Stimulated activated CD4-positive, alpha-beta T cell treated with anti-CD3 and anti-CD28 coated beads, Interleukin-12 subunit alpha, Interleukin-12 subunit beta, amount 100 ng/mL, for 4 hours (primary cell): ENCODE measurements around the gene SRSF10.
"Not testable (repeated sequence)": the region's sequence is repeated elsewhere in the genome, so short reads cannot be mapped to it uniquely, and the experiment has no call there.

Experiments
- DNase-seq: peaks from one replicate; pipeline ENCODE4 v3.0.0-alpha.2; 2020

Gene SRSF10

GRCh38 chr1:23958040-23958809 lies 21.9 kb downstream of the SRSF10 start:
- not testable (repeated sequence) for DNase-seq

DNA sequence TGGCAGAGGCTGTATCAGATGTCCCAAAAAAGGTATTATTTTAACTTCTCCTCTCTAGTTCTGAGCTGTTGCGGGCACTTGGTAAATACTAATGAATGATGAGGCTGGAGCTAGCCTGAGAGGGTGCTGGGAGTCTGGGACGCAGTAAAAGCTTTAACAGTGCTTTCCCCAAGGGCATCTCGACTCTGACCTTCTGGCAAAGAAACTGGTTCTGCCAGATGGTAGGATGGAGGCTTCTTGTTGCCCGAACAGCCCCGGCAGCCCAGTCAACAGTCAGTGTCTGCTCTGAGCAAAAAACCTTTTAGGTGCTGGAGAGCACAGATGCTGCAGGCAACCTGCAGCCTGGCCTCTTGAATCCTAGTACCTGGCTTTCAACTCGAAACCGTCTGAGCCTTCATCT lies 23.0 kb downstream of the SRSF10 start:
- DNase-seq = no peak

DNA sequence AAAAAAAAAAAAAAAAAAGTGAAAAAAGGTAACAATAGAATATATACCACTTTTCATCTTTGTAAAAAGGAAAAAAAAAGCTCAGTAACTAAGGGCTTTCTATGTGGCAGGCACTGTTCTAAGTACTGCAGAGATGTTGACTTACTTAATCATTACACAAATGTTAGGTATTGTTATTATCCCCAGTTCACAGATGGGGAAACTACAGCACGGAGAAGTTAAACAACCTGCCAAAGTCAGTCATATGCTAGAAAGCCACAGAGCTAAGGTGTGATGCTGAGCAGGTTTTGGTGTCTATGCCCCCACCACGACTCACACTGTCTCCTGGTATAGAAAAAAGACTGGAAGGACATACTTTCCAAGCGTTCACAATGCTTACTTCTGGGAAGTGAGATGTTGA lies 27.1 kb downstream of the SRSF10 start:
- no peak for DNase-seq

GRCh38 chr1:23947366-23947765 lies 32.8 kb downstream of the SRSF10 start:
- DNase-seq = no peak

GRCh38 chr1:23936481-23937176 lies 43.5 kb downstream of the SRSF10 start:
- no peak for DNase-seq

GRCh38 chr1:23931491-23931880 lies 48.6 kb downstream of the SRSF10 start:
- no peak for DNase-seq

GRCh38 chr1:23930861-23931490 lies 49.2 kb downstream of the SRSF10 start:
- DNase-seq = no peak

DNA sequence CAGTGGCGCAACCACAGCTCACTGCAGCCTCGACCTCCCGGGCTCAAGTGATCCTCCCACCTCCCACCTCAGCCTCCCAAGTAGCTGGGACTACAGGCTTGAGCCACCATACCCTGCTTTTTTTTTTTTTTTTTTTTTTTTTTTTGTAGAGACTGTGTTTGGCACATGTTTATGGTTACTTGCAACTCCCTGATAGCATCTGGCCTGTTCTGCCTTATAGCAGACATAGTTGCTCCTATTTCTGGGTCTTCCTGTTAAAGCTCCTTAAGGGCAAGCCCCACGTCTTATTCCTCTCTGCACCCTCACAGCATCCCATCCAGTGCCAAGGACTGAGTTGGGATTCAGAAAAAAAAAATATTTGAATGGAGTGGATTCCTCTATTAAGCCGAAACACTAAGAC lies 49.9 kb downstream of the SRSF10 start:
- DNase-seq = no peak

- no peak for DNase-seq
Measured at GRCh38 chr1:23928789-23929188, 51.3 kb downstream of the SRSF10 start.

DNA sequence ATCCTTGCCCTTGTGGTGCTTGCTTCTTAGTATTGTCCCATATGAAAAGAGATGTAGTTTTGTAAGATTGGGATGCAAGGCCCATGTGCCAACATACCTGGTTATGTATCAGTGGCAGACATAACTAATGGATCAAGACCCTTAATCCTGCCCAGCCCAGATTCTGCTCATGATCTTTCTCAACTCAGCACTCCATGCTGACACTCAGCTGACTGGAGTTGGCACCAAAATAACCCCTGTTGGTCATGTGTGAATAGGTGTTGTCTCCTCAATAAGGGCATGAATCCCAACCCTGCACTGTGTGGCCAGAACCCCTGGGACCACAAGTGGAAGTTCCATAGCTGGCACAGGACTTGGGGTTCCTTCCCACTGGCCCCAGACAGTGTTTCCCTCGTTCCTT lies 53.0 kb downstream of the SRSF10 start:
- DNase-seq = no peak

DNA sequence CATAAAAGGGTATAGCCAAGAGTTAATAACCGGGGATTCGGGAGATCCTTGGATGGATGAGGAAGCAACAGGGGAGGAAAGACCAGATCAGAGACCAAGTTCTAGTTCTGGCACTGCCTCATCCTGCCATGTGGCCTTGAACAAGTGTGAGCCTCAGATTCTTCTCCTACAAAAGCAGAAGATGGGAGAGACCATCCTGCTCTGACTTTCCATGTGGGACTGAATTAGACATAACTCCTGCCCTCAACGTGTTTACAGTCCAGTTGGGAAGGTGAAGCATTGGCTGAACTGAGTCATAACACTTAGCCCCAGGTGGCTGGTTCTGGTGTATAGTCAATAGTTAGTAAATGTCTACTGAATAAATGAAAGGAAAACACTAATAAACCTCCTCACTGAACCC lies 54.8 kb downstream of the SRSF10 start:
- DNase-seq = no peak

- DNase-seq = no peak
Measured at GRCh38 chr1:23924601-23925000, 55.5 kb downstream of the SRSF10 start.

GRCh38 chr1:23923592-23924499 lies 56.3 kb downstream of the SRSF10 start:
- DNase-seq = no peak

DNA sequence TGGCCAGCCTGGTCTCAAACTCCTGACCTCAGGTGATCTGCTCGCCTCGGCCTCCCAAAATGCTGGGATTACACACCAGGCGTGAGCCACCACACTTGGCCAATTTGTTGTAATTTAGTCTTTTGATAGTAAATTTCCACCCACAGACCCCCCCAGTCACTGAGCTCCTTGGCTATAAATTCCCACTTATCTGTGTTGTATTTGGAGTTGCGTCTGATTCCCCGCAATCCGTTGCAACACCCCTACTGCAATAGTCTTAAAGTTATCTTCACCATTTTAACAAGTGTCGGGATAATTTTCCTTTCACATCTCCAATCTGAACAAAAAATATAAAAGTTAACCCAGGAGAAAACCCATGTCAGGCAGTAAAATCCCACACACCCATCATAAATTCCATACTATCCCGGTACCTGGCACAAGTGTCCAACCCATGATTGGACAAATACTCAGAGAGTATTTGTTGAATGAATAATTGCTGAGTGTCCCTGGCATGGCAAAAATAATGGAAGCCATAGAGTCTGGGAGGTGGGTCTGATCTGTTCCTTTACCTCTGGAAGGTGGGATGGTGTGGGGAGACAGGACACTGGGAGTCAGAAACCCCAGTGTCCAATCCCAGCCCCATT lies 57.7 kb downstream of the SRSF10 start:
- no peak for DNase-seq

DNA sequence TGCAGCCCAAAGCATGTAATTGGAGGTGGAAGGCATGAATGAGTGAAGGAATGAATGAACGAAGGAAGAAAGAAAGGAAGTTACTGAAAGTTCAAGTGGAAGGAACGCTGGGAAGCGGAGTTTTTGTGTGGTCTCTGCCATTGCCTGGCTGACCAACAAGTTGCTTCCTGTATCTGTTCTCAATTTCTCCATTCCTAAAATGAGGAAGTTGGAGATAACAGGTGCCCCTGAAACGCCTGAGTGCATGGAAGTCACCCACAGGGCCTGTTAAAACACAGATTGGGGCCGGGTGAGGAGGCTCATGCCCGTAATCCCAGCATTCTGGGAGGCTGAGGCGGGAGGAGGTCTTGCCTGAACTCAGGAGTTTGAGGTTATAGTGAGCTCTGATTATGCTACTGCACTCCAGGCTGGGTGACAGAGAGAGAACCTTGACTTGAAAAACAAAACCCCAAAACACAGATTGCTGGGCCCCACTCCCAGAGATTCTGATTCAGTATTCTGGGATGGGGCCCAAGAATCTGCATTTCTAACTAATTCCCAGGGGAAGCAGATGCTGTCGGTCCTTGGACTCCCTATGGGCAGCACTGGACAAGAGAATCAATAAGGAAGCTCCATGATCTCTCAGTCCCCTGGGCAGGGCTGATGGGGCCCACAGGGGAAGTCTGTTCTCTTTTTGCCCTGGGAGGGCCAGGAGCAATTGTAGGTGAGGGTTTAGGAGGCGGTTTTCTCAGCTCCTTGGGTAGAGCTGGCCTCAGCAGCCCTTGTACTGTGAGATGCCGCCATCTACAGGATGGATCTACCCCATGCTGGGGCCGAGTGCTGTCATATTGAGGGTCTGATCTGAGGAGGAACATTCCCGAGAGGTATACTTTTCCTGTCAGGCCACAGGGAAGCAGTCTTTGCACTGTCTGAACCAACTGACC lies 63.7 kb downstream of the SRSF10 start:
- DNase-seq = peak; percentile 28

GRCh38 chr1:23915466-23915865 lies 64.7 kb downstream of the SRSF10 start:
- no peak for DNase-seq

DNA sequence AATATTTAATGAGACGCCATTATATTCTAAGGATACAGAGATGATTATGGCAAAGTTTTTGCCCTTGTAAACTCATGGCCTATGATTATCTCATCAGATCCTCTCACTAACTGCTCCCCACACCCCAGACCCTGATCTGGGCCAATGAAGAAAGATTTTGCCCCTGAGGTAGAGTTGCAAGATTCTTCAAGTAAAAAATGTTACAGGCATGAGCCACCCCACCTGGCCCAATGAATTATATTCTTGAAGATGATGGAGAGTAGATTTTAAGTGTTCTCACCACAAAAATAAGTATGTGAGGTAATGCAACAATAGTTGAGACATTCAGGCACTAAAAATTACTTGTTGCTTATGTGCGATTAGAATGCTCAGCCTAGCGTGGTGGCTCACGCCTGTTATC lies 65.2 kb downstream of the SRSF10 start:
- no peak for DNase-seq
